Spleen (tissue), 11 donors: Measurements from ENCODE around the gene LZTFL1. TPM values are rescaled to one million over a fixed set of nuclear protein-coding genes. Genes with fewer than 3 reads are reported as not detected.

Experiments
- DNase-seq: peaks from one replicate; pipeline ENCODE4 v3.0.0-alpha.2; 2020
- H3K27ac ChIP-seq, 8 donors: fragments of 200-600 bp; sonication (generic) in 7 of 8; 1 replicate in 4 of 8; 2 replicates in 4 of 8; pipeline versions ENCODE4 v1.5.0 to v1.8.0; 2016 to 2021; ENCODE audit warnings: inconsistent platforms in 4 of 8, mild to moderate bottlenecking in 4 of 8, moderate library complexity in 1 of 8
- H3K27me3 ChIP-seq, 7 donors: fragments of 200-600 bp; sonication (generic) in 6 of 7; replicated peaks in 1 of 7; 1 replicate in 4 of 7; 2 replicates in 3 of 7; pipeline versions ENCODE4 v1.5.0 to v1.8.0; 2016 to 2021; ENCODE audit warnings: inconsistent platforms in 3 of 7, mild to moderate bottlenecking in 1 of 7
- H3K36me3 ChIP-seq, 6 donors: fragments of 200-600 bp; sonication (generic) in 5 of 6; 1 replicate in 4 of 6; 2 replicates in 2 of 6; pipeline versions ENCODE4 v1.5.0 to v1.8.0; 2016 to 2021; ENCODE audit warnings: inconsistent platforms in 2 of 6
- H3K4me1 ChIP-seq, 6 donors: fragments of 200-600 bp; sonication (generic) in 5 of 6; 1 replicate in 3 of 6; 2 replicates in 3 of 6; pipeline versions ENCODE4 v1.5.0 to v1.8.0; 2016 to 2021; ENCODE audit warnings: inconsistent platforms in 3 of 6
- H3K4me3 ChIP-seq, 8 donors: fragments of 200-600 bp; sonication (generic) in 7 of 8; 1 replicate in 4 of 8; 2 replicates in 4 of 8; pipeline versions ENCODE4 v1.5.0 to v1.8.0; 2016 to 2021; ENCODE audit warnings: inconsistent platforms in 4 of 8, mild to moderate bottlenecking in 4 of 8, moderate library complexity in 2 of 8
- H3K9me3 ChIP-seq, 8 donors: fragments of 200-600 bp; sonication (generic) in 7 of 8; 1 replicate in 4 of 8; 2 replicates in 4 of 8; pipeline versions ENCODE4 v1.5.0 to v1.8.0; 2016 to 2021; ENCODE audit warnings: inconsistent platforms in 4 of 8
- CTCF ChIP-seq, 11 experiments: fragments of 200-600 bp in 7 of 11; fragments of 450-650 bp in 4 of 11; sonication (generic) in 4 of 11; IDR thresholded peaks in 8 of 11; conservative IDR thresholded peaks in 3 of 11; 1 replicate in 7 of 11; 2 replicates in 4 of 11; pipeline versions ENCODE4 v1.4.0 to v1.8.0; 2016 to 2021; ENCODE audit warnings: antibody characterized with exemption in 11 of 11, inconsistent platforms in 4 of 11, mild to moderate bottlenecking in 1 of 11
- POLR2A ChIP-seq, 3 donors: fragments of 450-650 bp; IDR thresholded peaks; one replicate each; pipeline ENCODE4 v1.5.1; 2017; ENCODE audit warnings: antibody characterized with exemption in 3 of 3, mild to moderate bottlenecking in 1 of 3
- POLR2AphosphoS5 ChIP-seq, 3 donors: sonication (generic); formaldehyde crosslinking; IDR thresholded peaks; one replicate each; pipeline ENCODE4 v1.5.1; 2017; ENCODE audit warnings: antibody characterized with exemption in 3 of 3
- WGBS, 5 donors: extraction: QIAGEN DNeasy Blood & Tissue Kit in 3 of 5; methylation state at CpG; one replicate each; pipeline versions ENCODE4 v1.1.5 to v1.1.7; 2013 to 2018; 5-methylcytosine and 5-hydroxymethylcytosine counted together
- intact Hi-C: fragments of 100-400 bp; cut with DNase I; formaldehyde crosslinking; loops from one replicate; pipeline ENCODE4 v1.15.0; 2023; ENCODE audit warnings: low total_unique reads
- polyA plus RNA-seq, 3 donors: library from polyadenylated mRNA; stranded (reverse); fragments of 200-250 nt; gene quantifications; one replicate each; pipeline ENCODE4 v1.2.1, GENCODE V29; 2013
- total RNA-seq, 7 donors: library from RNA; depleted of rRNA in 3 of 7; stranded (reverse); fragments of >200 nt in 3 of 7; fragmentation: NEBNext Ultra II Directional in 4 of 7; extraction: Animal tissue kit (Norgen Biotek cat#: 25700) in 4 of 7; gene quantifications; one replicate each; pipeline versions ENCODE4 v1.1.0 to v1.2.1, GENCODE V29; 2016 to 2021
- donor health status: healthy with polysubstance abuse.
- donor health status: DM: no; HTN: no; CAD: no; lungs with moderate emphysema.
- donor health status: DM: no; HTN: no; CAD: no.
- donor health status: Bipolar disorder and iron deficiency.
- donor health status: healthy.
- donor health status: DM: no; HTN: no; CAD: no.
- donor health status: DM: yes; HTN: yes; CAD: no.

LZTFL1 gene
- total and polyA plus RNA-seq, 10 donors = 6.5 to 22.9 (median 15.5) TPM

GRCh38 chr3:45781841-45782240, 60.1 kb downstream of the LZTFL1 start:
- Histone ChIP-seq H3K27me3 (peaks cover 0 to 2% (median 0%) of the 10 kb centered on the region in 7 donors), H3K4me1 (no peaks in the 10 kb centered on the region), H3K27ac (no peak overlapping the region), H3K36me3 (no peaks in the 10 kb centered on the region), H3K9me3 (peaks cover 0 to 12% (median 4%) of the 10 kb centered on the region in 8 donors), H3K4me3 (no peak overlapping the region)
- no peak for DNase-seq
- no peak for TF ChIP-seq CTCF (IDR thresholded peaks at IDR 0.05 in 8 of 11, conservative IDR thresholded peaks at IDR 0.05 in 3 of 11)
- no peak for TF ChIP-seq POLR2AphosphoS5 (IDR thresholded peaks at IDR 0.05)
- TF ChIP-seq POLR2A (IDR thresholded peaks at IDR 0.05) = no peak
- intact Hi-C loops = no loop called here
- WGBS, 5 donors = 86 to 97% (median 92%) methylated on average over 12 of the region's 12 CpGs

- intact Hi-C loops = no loop called here
- no peak for DNase-seq
- H3K9me3 ChIP-seq = peaks cover 0 to 12% (median 4%) of the 10 kb centered on the region in 8 donors
- no peak for TF ChIP-seq POLR2A (IDR thresholded peaks at IDR 0.05)
- TF ChIP-seq POLR2AphosphoS5 (IDR thresholded peaks at IDR 0.05) = no peak
- TF ChIP-seq CTCF (IDR thresholded peaks at IDR 0.05 in 8 of 11, conservative IDR thresholded peaks at IDR 0.05 in 3 of 11) = no peak
- no peaks in the 10 kb centered on the region for H3K4me1 ChIP-seq
- no peak overlapping the region for H3K4me3 ChIP-seq
- no peaks in the 10 kb centered on the region for H3K36me3 ChIP-seq
- H3K27ac ChIP-seq = no peak overlapping the region
- H3K27me3 ChIP-seq = peaks cover 0 to 2% (median 0%) of the 10 kb centered on the region in 7 donors
- 70 to 87% (median 80%) methylated on average over 3 to 5 of the region's 5 CpGs for WGBS, 5 donors
Observed at GRCh38 chr3:45781271-45781670, 60.6 kb downstream of the LZTFL1 start.

- Histone ChIP-seq H3K27me3 (peaks cover 0 to 2% (median 0%) of the 10 kb centered on the region in 7 donors), H3K4me1 (no peaks in the 10 kb centered on the region), H3K4me3 (no peak overlapping the region), H3K36me3 (no peaks in the 10 kb centered on the region), H3K9me3 (peaks cover 0 to 11% (median 4%) of the 10 kb centered on the region in 8 donors), H3K27ac (no peak overlapping the region)
- intact Hi-C loops = no loop called here
- 90 to 94% (median 91%) methylated on average over 35 of the region's 35 CpGs for WGBS, 5 donors
- no peak for DNase-seq
- no peak for TF ChIP-seq CTCF (IDR thresholded peaks at IDR 0.05 in 8 of 11, conservative IDR thresholded peaks at IDR 0.05 in 3 of 11)
Observed at GRCh38 chr3:45779746-45780735, 61.9 kb downstream of the LZTFL1 start.

GRCh38 chr3:45778761-45779201, 63.1 kb downstream of the LZTFL1 start:
- Histone ChIP-seq H3K27me3 (peaks cover 0 to 2% (median 0%) of the 10 kb centered on the region in 7 donors), H3K36me3 (no peaks in the 10 kb centered on the region), H3K4me3 (no peak overlapping the region), H3K27ac (no peak overlapping the region), H3K9me3 (no peaks in the 10 kb centered on the region), H3K4me1 (no peaks in the 10 kb centered on the region)
- no peak for DNase-seq
- TF ChIP-seq CTCF (IDR thresholded peaks at IDR 0.05 in 8 of 11, conservative IDR thresholded peaks at IDR 0.05 in 3 of 11) (no peak), POLR2AphosphoS5 (IDR thresholded peaks at IDR 0.05) (no peak), POLR2A (IDR thresholded peaks at IDR 0.05) (no peak)
- WGBS, 5 donors = 70 to 80% (median 78%) methylated on average over 3 of the region's 3 CpGs
- intact Hi-C loops = no loop called here
